COLO668 (cell line): ENCODE measurements around the gene KIF12.
"Not testable (repeated sequence)": the region's sequence is repeated elsewhere in the genome, so short reads cannot be mapped to it uniquely, and the experiment has no call there.

Experiments
- DNase-seq: peaks from one replicate; lab custom pipeline; 2025; ENCODE audit not compliant: unreplicated experiment; lab: John Stamatoyannopoulos, UW

The KIF12 gene

GRCh38 chr9:114049441-114050225, 49.5 kb downstream of the KIF12 start:
- DNase-seq: no peak

DNA sequence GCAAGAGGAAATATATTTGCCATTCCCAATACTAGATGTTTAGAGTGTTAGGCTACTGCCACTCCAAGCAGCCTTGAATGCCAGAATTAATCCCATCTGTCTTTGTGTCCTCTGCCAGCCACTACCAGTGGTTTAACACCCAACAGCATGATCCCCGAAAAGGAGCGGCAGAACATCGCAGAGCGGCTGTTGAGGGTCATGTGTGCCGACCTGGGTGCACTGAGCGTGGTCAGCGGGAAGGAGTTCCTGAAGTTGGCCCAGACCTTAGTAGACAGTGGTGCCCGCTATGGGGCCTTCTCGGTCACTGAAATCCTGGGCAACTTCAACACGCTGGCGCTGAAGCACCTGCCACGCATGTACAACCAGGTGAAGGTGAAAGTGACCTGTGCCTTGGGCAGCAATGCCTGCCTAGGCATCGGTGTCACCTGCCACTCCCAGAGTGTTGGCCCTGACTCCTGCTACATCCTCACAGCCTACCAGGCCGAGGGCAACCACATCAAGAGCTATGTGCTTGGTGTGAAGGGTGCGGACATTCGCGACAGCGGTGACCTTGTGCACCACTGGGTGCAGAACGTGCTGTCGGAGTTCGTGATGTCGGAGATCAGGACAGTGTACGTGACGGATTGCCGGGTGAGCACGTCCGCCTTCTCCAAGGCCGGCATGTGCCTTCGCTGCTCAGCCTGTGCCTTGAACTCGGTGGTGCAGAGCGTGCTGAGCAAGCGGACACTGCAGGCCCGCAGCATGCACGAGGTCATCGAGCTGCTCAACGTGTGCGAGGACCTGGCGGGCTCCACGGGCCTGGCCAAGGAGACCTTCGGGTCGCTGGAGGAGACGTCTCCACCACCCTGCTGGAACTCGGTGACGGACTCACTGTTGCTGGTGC, 50.3 kb downstream of the KIF12 start:
- DNase-seq: no peak

- DNase-seq: peak; percentile 5
These were observed 51.4 kb downstream of the KIF12 start for GRCh38 chr9:114047717-114048116.

- DNase-seq: no peak
These were observed 52.2 kb downstream of the KIF12 start for GRCh38 chr9:114046875-114047274.

- DNase-seq: no peak
These were observed 52.8 kb downstream of the KIF12 start for GRCh38 chr9:114046237-114046755.

DNA sequence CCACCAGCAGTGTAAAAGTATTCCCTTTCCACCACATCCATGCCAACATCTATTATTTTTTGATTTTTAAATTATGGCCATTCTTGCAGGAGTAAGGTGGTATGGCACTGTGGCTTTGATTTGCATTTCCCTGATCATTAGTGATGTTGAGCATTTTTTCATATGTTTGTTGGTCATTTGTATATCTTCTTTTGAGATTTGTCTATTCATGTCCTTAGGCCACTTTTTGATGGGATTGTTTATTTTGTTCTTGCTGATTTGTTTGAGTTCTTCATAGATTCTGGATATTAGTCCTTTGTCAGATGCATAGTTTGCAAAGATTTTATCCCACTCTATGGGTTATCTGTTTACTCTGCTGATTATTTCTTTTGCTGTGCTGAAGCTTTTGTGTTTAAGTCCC, 55.4 kb downstream of the KIF12 start:
- not testable (repeated sequence) for DNase-seq
